ENCODE data around the gene NYAP1. TPM values are rescaled to one million over a fixed set of nuclear protein-coding genes. Genes with fewer than 3 reads are reported as not detected.

NYAP1 gene
- total RNA-seq, 1 experiment from 2014 or later: 1.3 TPM

- peaks cover 30% of the 10 kb centered on the region for H3K4me1 ChIP-seq (ENCODE audit: insufficient read depth, low read length, poor library complexity, severe bottlenecking)
- no peak overlapping the region for H3K4me3 ChIP-seq (ENCODE audit: low read depth, low read length, poor library complexity, severe bottlenecking)
- H3K27ac ChIP-seq (ENCODE audit: low read depth, low read length, poor library complexity, severe bottlenecking): no peak overlapping the region
- no TSS peak for BruUV-seq (replicated peaks)
- H3K27me3 ChIP-seq (replicated peaks; ENCODE audit: insufficient read depth, low read depth, low read length, poor library complexity): no peaks in the 10 kb centered on the region
- DNase-seq (ENCODE audit: low spot score): no peak
- no peaks in the 10 kb centered on the region for H3K9me3 ChIP-seq (ENCODE audit: low read depth, low read length, poor library complexity, severe bottlenecking)
- POLR2A ChIA-PET (ENCODE audit: low non-redundant PET): no interaction called here
- CTCF ChIA-PET: interaction anchor here (0.6 to 2.3 kb wide), 2 partner anchors 89 to 200 kb away, joined by 4 to 17 read pairs; no protein-coding TSS in a partner anchor
- H3K36me3 ChIP-seq (ENCODE audit: insufficient read depth, low read length, poor library complexity, severe bottlenecking): peaks cover 14% of the 10 kb centered on the region
- intact Hi-C loops (cut with micrococcal nuclease; ENCODE audit: unreplicated experiment): no loop called here
- no peak for TF ChIP-seq EZH2 (IDR thresholded peaks at IDR 0.05; ENCODE audit: borderline replicate concordance, low read depth, low read length, poor library complexity, severe bottlenecking)
- TF ChIP-seq, protein P1, sequence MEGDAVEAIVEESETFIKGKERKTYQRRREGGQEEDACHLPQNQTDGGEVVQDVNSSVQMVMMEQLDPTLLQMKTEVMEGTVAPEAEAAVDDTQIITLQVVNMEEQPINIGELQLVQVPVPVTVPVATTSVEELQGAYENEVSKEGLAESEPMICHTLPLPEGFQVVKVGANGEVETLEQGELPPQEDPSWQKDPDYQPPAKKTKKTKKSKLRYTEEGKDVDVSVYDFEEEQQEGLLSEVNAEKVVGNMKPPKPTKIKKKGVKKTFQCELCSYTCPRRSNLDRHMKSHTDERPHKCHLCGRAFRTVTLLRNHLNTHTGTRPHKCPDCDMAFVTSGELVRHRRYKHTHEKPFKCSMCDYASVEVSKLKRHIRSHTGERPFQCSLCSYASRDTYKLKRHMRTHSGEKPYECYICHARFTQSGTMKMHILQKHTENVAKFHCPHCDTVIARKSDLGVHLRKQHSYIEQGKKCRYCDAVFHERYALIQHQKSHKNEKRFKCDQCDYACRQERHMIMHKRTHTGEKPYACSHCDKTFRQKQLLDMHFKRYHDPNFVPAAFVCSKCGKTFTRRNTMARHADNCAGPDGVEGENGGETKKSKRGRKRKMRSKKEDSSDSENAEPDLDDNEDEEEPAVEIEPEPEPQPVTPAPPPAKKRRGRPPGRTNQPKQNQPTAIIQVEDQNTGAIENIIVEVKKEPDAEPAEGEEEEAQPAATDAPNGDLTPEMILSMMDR (conservative IDR thresholded peaks at IDR 0.05; ENCODE audit: low read depth, low read length): no peak
Observed at GRCh38 chr7:100471021-100471420, 12.7 kb upstream of the NYAP1 start.

- TF ChIP-seq EZH2 (IDR thresholded peaks at IDR 0.05; ENCODE audit: borderline replicate concordance, low read depth, low read length, poor library complexity, severe bottlenecking): no peak
- TF ChIP-seq, protein P1 (conservative IDR thresholded peaks at IDR 0.05; ENCODE audit: low read depth, low read length): no peak
- Histone ChIP-seq H3K36me3 (ENCODE audit: insufficient read depth, low read length, poor library complexity, severe bottlenecking) (peaks cover 10% of the 10 kb centered on the region), H3K9me3 (ENCODE audit: low read depth, low read length, poor library complexity, severe bottlenecking) (no peaks in the 10 kb centered on the region), H3K27me3 (replicated peaks; ENCODE audit: insufficient read depth, low read depth, low read length, poor library complexity) (no peaks in the 10 kb centered on the region), H3K27ac (ENCODE audit: low read depth, low read length, poor library complexity, severe bottlenecking) (peak overlapping the region; percentile 87), H3K4me3 (ENCODE audit: low read depth, low read length, poor library complexity, severe bottlenecking) (peak overlapping the region; percentile 40), H3K4me1 (ENCODE audit: insufficient read depth, low read length, poor library complexity, severe bottlenecking) (peaks cover 40% of the 10 kb centered on the region)
- ChIA-PET CTCF (no interaction called here), POLR2A (ENCODE audit: low non-redundant PET) (no interaction called here)
- no TSS peak for BruUV-seq (replicated peaks)
- intact Hi-C loops (cut with micrococcal nuclease; ENCODE audit: unreplicated experiment): loop anchor here (2.0 kb wide), 1 partner anchor 43 kb away; no protein-coding TSS in a partner anchor
- DNase-seq (ENCODE audit: low spot score): peak; percentile 49
Observed at GRCh38 chr7:100472121-100472851, 11.4 kb upstream of the NYAP1 start.

- peak; percentile 95 for DNase-seq (ENCODE audit: low spot score)
- CTCF ChIA-PET: no interaction called here
- Histone ChIP-seq H3K9me3 (ENCODE audit: low read depth, low read length, poor library complexity, severe bottlenecking) (no peaks in the 10 kb centered on the region), H3K36me3 (ENCODE audit: insufficient read depth, low read length, poor library complexity, severe bottlenecking) (peaks cover 9% of the 10 kb centered on the region), H3K27ac (ENCODE audit: low read depth, low read length, poor library complexity, severe bottlenecking) (peak overlapping the region; percentile 87), H3K4me3 (ENCODE audit: low read depth, low read length, poor library complexity, severe bottlenecking) (peak overlapping the region; percentile 40), H3K27me3 (replicated peaks; ENCODE audit: insufficient read depth, low read depth, low read length, poor library complexity) (no peaks in the 10 kb centered on the region), H3K4me1 (ENCODE audit: insufficient read depth, low read length, poor library complexity, severe bottlenecking) (peaks cover 41% of the 10 kb centered on the region)
- no TSS peak for BruUV-seq (replicated peaks)
- TF ChIP-seq, protein P1 (conservative IDR thresholded peaks at IDR 0.05; ENCODE audit: low read depth, low read length): no peak
- no peak for TF ChIP-seq EZH2 (IDR thresholded peaks at IDR 0.05; ENCODE audit: borderline replicate concordance, low read depth, low read length, poor library complexity, severe bottlenecking)
- intact Hi-C loops (cut with micrococcal nuclease; ENCODE audit: unreplicated experiment): loop anchor here (2.0 kb wide), 1 partner anchor 42 kb away; no protein-coding TSS in a partner anchor
- POLR2A ChIA-PET (ENCODE audit: low non-redundant PET): interaction anchor here (0.5 kb wide), 1 partner anchor 11 kb away, joined by 4 read pairs; no protein-coding TSS in a partner anchor
Observed at GRCh38 chr7:100472854-100473499, 10.8 kb upstream of the NYAP1 start.

Data from A673 (cell line).